ENCODE results near the gene HTR2B.
"Not testable (repeated sequence)": the region's sequence is repeated elsewhere in the genome, so short reads cannot be mapped to it uniquely, and the experiment has no call there.

Gene HTR2B

DNA sequence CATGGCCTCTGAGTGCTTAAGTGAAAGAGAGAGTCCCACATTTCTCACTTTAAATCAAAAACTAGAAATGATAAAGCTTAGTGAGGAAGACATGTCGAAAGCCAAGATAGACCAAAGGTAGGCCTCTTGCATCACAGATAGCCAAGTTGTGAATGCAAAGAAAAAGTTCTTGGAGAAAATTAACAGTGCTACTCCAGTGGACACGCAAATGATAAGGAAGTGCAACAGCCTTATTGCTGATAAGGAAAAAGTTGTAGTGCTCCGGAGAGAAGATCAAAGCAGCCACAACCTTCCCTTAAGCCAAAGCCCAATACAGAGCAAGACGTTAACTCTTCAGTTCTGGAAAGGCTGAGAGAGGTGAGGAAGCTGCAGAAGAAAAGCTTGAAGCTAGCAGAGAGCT lies 36.1 kb downstream of the HTR2B start:
- DNase-seq, result no peak

DNA sequence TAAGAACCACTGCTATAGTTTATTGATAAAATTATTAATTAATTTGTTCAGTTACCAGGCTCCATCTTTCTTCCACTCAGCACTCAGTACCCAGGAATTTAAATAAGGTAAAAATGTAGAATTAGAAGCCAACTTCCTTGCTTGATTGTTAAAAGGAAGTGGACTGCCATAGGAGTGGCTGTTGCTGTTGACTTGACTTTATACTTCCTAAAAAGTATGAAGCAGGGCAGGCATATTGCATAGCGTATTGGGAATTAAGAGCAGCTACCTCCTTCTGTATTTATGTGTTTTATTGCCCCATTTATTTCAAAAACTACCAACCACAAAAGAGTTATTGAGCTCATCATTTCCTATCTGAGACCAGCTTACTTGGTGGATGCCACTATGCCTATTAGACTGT lies 40.3 kb downstream of the HTR2B start:
- no peak for DNase-seq

DNA sequence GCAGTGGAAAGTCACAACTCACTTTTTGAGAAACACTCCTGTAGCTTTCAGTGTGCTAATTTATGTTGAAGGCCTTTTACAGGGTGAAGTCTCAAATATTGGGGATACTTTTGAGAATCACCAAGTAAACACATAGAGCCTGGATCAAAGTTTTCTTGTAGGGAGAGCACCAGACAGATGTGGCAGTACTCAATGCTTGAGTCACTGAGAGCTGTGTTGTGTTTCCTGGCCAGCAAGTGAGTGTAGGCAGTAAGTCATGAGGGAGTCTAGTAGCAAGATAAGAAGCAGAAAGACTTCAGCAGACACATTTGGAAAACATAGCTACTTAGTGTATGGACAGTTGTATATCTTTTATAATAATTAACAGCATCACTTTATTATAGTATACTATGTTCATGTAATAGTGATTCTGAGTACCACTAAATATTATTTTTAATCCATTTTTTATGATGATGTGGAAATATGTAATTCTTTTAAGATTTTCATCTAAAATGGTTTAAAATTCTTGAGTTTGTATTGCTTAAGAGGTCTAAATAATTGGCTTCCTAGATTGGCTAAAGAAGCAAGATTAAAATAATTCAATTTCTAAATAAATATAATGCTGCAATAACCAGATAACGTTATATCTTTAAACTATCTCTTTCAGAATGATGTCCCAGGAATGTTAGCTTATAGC lies 55.3 kb downstream of the HTR2B start:
- no peak for DNase-seq

DNA sequence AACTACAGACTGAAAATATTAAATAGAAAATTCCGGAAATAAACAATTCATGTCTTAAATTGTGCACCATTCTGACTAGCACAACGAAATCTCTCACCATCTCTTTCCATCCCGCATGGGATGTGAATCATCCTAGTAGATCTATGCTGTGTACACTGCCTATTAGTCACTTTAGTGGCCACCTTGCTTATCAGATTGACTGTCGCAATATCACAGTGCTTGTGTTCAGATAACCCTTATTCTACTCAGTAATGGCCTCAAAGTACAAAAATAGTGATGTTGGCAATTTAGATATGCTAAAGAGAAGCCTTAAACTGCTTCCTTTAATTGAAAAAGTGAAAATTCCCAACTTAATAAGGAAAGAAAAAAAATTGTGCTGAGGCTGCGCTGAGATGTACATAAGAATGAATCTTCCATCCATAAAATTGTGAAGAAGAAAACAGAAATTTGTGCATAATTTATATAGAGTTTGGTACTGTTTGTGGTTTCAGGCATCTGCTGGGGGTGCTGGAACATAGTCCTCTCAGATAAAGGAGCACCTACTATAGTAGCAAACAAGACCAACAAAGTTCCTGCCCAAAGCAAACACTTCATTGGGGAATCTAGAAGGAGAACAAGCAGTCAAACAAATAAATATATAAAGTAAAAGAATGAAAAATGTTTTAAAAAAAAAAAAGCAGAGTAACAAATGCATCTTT lies 56.2 kb downstream of the HTR2B start:
- no peak for DNase-seq

DNA sequence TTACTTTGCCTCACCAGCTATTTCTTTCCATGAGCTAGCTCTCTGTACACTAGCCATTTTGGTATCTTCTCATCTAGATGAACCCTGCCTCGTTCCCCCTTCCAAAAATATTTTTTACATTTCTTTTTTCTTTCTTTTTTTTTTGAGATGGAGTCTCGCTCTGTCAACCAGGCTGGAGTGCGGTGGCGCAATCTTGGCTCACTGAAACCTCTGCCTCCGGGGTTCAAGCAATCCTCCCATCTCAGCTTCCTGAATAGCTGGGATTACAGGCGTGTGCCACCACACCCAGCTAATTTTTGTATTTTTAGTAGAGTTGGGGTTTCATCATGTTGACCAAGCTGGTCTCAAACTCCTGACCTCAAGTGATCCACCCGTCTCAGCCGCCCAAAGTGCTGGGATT lies 57.3 kb downstream of the HTR2B start:
- not testable (repeated sequence) for DNase-seq

DNA sequence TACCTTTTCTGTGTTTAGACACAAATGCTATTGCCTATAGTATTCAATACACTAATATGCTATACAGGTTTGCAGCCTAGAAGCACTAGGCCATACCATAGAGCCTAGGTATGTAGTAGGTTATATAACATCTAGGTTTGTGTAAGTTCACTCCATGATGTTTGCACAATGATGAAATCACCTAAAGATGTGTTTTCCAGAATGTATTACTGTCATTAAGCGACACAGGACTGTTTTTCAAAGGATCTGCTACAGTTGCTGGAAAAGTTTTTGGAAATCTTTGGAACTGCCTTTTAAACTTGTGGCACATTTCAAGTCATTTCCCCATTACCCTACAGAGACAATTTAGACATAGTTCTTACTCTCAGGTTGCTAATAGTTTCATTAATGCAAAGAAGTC lies 58.9 kb downstream of the HTR2B start:
- no peak for DNase-seq

DNA sequence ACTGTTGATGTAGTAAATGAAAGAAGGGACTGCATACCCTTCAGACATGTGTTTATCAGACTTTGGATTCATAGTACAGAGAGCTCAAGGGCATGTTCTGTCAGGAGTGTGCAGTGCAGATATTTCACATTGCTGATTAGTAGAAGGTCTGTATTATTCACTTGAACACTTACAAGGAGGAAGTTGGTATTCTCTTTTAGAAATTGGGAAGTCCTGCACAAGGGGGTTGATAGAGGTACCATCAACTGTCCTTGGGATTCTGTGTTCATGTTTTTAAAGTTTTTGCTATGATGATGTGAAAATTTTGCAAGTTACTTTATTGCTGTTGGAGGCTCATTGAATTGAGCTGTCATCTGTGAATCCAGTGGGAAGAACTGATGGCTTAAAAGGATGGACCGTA lies 61.5 kb downstream of the HTR2B start:
- DNase-seq, result no peak

DNA sequence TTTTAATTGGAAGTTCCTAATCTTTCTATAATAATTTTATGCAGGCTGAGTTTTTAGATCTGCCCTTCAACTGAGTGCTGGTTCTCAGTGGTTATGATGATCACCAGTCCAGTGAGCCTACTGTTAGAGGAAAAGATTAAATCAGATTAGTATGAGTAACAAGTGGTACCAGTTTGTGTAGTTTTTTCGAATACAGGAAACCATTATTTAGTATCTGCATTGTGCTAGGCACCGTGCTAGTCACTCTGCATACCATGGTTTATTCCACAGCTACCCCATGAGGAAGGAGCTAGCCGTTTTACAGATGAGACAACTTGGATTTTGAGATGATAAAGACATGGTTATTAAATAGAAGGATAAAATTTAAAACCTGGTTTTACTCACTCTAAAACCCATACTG lies 62.1 kb downstream of the HTR2B start:
- no peak for DNase-seq

DNA sequence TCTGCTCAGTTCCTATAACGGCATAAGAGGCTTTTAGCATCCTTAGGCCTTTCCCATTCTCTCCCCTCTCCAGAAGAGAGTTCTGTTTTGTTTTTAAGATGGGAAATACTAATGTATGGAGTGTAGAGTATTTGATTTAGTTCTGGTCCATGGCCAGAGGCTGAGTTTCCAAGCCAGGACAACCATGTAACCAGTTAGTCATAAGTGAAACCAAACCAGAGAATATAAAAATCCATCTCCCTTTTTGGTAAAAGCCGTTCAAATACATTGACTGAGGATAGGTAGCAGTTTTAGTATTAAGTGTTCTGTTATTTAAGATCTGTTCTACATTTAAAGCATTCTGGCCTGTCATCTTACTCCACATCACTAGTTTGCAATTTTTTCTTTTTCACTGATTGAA lies 65.1 kb downstream of the HTR2B start:
- DNase-seq, result no peak

DNA sequence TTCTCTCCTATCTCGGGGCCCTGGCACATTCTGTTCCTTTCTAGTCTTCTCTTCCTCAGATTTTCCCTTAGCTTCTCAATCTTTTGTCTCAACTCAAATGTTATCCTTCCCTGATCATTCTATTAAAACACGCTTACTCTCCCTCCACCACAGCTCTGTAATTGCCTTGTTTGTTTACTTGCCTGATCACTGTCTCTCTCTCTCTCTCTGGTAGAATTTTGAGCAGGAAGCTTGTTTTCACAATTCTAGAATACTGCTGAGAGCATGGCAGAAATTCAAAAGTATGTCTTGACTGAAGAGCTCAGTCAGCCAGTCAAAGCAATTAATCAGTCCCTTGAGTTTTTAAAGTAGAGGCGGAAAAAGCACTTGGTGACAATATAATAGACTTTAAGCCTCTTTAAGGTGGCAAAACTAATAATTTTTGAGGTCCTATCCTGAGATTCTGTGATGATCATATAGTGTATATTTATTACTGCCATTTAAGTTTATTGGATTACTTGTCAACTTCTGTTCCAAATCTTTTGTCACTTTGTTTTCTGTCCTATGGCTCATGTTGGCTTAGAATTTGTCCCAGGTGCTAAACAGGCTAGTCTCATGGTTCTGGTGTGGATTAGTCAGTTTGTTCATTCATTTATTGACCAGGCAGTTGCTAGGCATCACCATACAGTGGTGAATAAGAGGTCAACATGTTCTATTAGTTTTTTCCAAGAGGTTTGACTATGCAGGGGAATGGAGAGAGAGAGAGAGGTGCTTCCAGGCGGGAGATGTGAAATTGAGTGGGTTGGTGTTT lies 65.9 kb downstream of the HTR2B start:
- DNase-seq, result no peak
